ENCODE results near the gene NFE2L3.

NFE2L3 gene

DNA sequence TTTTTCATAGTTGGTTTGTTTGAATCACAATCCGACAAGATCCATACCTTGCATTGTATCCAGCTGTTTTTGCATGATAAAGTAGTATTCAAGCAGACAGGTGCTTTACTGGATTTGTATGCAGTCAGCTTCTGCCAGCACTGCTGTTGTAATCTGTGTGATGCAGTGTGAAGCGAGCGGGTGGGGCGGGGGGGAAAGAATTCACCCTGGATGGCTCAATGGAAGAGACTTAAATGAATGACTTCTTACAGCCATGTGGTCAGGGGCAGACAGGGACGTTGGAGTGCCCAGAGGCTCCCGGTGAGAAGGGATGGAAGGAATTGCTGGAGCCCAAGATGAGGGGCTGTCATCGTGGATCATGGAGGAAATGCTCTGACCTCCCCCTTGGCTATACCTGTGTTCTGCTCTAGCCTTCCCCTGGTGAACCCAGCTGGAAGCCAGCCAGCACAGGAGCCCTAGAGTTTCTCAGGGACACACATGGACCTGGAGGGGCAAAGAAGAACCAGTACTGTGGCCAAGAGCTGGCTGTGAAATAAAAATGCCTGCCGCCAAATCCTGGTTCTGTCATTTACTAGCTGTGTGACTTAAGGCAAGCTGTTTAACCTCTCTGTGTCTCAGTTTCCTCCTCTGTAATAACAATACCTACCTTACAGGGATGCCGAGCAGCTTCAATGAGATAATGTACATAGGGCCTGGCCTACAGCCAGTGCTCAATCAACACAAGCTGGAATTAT is 14.1 kb downstream of the NFE2L3 start:
- no peaks in the 10 kb centered on the region for H3K36me3 ChIP-seq (ENCODE audit: insufficient read depth, low read length)
- no peak overlapping the region for H3K4me3 ChIP-seq (ENCODE audit: low read depth in 1 of 2, low read length in 2 of 2)
- no peak overlapping the region for H2AFZ ChIP-seq (ENCODE audit: low read depth, low read length)
- H3K4me2 ChIP-seq (ENCODE audit: insufficient read depth, low read length), result no peak overlapping the region
- no peaks in the 10 kb centered on the region for H3K9me3 ChIP-seq (ENCODE audit: insufficient read depth, low read length, severe bottlenecking)
- no peaks in the 10 kb centered on the region for H4K20me1 ChIP-seq (ENCODE audit: insufficient read depth, low read length)
- H3K4me1 ChIP-seq (ENCODE audit: insufficient read depth, low read length), result no peaks in the 10 kb centered on the region
- TF ChIP-seq EZH2 (IDR thresholded peaks at IDR 0.05; ENCODE audit: borderline replicate concordance, low read depth, low read length, severe bottlenecking), result no peak
- TF ChIP-seq, protein P1, sequence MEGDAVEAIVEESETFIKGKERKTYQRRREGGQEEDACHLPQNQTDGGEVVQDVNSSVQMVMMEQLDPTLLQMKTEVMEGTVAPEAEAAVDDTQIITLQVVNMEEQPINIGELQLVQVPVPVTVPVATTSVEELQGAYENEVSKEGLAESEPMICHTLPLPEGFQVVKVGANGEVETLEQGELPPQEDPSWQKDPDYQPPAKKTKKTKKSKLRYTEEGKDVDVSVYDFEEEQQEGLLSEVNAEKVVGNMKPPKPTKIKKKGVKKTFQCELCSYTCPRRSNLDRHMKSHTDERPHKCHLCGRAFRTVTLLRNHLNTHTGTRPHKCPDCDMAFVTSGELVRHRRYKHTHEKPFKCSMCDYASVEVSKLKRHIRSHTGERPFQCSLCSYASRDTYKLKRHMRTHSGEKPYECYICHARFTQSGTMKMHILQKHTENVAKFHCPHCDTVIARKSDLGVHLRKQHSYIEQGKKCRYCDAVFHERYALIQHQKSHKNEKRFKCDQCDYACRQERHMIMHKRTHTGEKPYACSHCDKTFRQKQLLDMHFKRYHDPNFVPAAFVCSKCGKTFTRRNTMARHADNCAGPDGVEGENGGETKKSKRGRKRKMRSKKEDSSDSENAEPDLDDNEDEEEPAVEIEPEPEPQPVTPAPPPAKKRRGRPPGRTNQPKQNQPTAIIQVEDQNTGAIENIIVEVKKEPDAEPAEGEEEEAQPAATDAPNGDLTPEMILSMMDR (IDR thresholded peaks at IDR 0.05; ENCODE audit: borderline replicate concordance, extremely low read depth, low read length, poor library complexity, severe bottlenecking), result no peak
- H3K9ac ChIP-seq (ENCODE audit: low read depth, low read length), result no peak overlapping the region
- H3K79me2 ChIP-seq (ENCODE audit: insufficient read depth, low read length), result no peaks in the 10 kb centered on the region
- DNase-seq, result no peak
- no peaks in the 10 kb centered on the region for H3K27me3 ChIP-seq (ENCODE audit: insufficient read depth, low read length, poor library complexity)
- no peak overlapping the region for H3K27ac ChIP-seq (ENCODE audit: low read length)
- no peak for ATAC-seq (ENCODE audit: insufficient read depth, low read depth)

DNA sequence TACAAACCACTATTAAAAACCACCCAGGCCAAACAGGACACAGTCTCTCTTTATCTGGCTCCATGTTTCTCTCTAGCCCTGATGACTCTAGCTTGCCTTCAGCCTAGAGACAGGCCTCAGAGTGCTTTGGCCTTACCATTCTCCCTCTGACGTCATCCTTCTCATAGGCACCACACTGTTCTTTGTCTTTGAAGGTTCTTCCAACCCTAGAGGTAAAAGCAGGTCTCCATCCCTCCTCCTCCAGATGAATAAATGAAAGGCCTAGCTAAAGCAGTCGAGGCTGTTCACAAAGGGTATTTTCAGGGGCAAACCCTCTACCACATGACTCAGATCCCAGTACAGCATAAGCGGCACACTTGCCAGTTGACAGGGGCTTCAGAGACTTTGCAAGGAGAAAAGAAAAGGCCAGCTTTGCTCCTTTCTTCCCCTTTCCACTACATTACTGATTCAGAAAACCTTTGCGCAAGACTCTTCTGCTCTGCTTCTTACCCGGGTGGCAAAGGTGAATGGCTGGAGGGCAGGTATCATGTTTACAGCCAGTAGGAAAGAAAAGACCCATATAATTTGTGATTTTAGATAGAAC is 14.8 kb downstream of the NFE2L3 start:
- Histone ChIP-seq H2AFZ (ENCODE audit: low read depth, low read length) (no peak overlapping the region), H3K36me3 (ENCODE audit: insufficient read depth, low read length) (no peaks in the 10 kb centered on the region), H3K9ac (ENCODE audit: low read depth, low read length) (no peak overlapping the region), H3K27ac (ENCODE audit: low read length) (no peak overlapping the region), H3K4me3 (ENCODE audit: low read depth in 1 of 2, low read length in 2 of 2) (no peak overlapping the region), H4K20me1 (ENCODE audit: insufficient read depth, low read length) (no peaks in the 10 kb centered on the region), H3K27me3 (ENCODE audit: insufficient read depth, low read length, poor library complexity) (no peaks in the 10 kb centered on the region), H3K79me2 (ENCODE audit: insufficient read depth, low read length) (no peaks in the 10 kb centered on the region), H3K4me1 (ENCODE audit: insufficient read depth, low read length) (no peaks in the 10 kb centered on the region), H3K9me3 (ENCODE audit: insufficient read depth, low read length, severe bottlenecking) (no peaks in the 10 kb centered on the region), H3K4me2 (ENCODE audit: insufficient read depth, low read length) (no peak overlapping the region)
- DNase-seq, result no peak
- ATAC-seq (ENCODE audit: insufficient read depth, low read depth), result no peak
- TF ChIP-seq, protein P1 (IDR thresholded peaks at IDR 0.05; ENCODE audit: borderline replicate concordance, extremely low read depth, low read length, poor library complexity, severe bottlenecking), result no peak
- no peak for TF ChIP-seq EZH2 (IDR thresholded peaks at IDR 0.05; ENCODE audit: borderline replicate concordance, low read depth, low read length, severe bottlenecking)

DNA sequence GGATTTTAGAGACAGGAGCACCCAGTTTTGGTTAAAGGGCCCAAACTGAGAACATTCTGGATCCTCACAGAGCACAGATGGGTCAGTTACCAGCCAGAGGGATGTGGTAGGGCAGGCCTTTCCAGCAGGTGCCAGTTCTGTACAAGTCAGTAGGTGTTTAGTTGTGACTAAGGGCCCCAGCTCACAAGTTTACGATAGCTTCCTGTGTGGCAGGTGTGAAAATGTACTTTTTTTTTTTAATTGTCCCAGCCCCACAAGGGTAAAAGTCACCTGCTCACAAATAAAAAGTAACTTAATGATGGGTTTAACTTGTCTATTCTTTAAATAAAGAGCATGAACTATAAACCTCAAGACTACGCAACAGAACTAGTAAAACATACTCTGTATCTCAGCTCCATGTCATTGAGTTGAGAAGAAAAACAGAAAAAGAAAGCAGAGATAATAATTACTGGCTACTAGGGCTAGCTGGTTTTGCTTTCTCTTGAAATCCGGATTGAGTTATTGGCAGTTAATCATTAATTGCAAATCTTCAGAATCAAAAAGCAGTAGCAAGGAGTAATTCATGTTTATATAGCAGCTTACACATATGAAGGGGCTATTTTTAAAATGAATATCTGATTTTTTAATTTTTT is 15.4 kb downstream of the NFE2L3 start:
- H2AFZ ChIP-seq (ENCODE audit: low read depth, low read length), result no peak overlapping the region
- no peaks in the 10 kb centered on the region for H4K20me1 ChIP-seq (ENCODE audit: insufficient read depth, low read length)
- no peak overlapping the region for H3K4me3 ChIP-seq (ENCODE audit: low read depth in 1 of 2, low read length in 2 of 2)
- no peak overlapping the region for H3K4me2 ChIP-seq (ENCODE audit: insufficient read depth, low read length)
- H3K4me1 ChIP-seq (ENCODE audit: insufficient read depth, low read length), result no peaks in the 10 kb centered on the region
- H3K9ac ChIP-seq (ENCODE audit: low read depth, low read length), result no peak overlapping the region
- DNase-seq (no peak), ATAC-seq (ENCODE audit: insufficient read depth, low read depth) (no peak)
- H3K9me3 ChIP-seq (ENCODE audit: insufficient read depth, low read length, severe bottlenecking), result no peaks in the 10 kb centered on the region
- H3K27ac ChIP-seq (ENCODE audit: low read length), result no peak overlapping the region
- no peaks in the 10 kb centered on the region for H3K79me2 ChIP-seq (ENCODE audit: insufficient read depth, low read length)
- H3K27me3 ChIP-seq (ENCODE audit: insufficient read depth, low read length, poor library complexity), result no peaks in the 10 kb centered on the region
- no peaks in the 10 kb centered on the region for H3K36me3 ChIP-seq (ENCODE audit: insufficient read depth, low read length)
- TF ChIP-seq, protein P1 (IDR thresholded peaks at IDR 0.05; ENCODE audit: borderline replicate concordance, extremely low read depth, low read length, poor library complexity, severe bottlenecking), result no peak

Data from DND-41 (cell line).